Mucosa of rectum (tissue), 2 donors: Measurements from ENCODE around the gene LARGE1.

Experiments used
- H3K27ac ChIP-seq, 2 donors: one replicate each; pipeline ENCODE4 v1.7.0; 2013; ENCODE audit warnings: inconsistent platforms in 2 of 2, low read depth in 2 of 2, low read length in 2 of 2
- H3K27me3 ChIP-seq, 2 donors: one replicate each; pipeline ENCODE4 v1.7.0; 2013; ENCODE audit warnings: low read length in 2 of 2; ENCODE audit not compliant: control insufficient read depth in 2 of 2, insufficient read depth in 2 of 2
- H3K36me3 ChIP-seq, 2 donors: one replicate each; pipeline ENCODE4 v1.7.0; 2013; ENCODE audit warnings: low read length in 2 of 2; ENCODE audit not compliant: control insufficient read depth in 2 of 2, insufficient read depth in 2 of 2
- H3K4me1 ChIP-seq, 2 donors: one replicate each; pipeline ENCODE4 v1.7.0; 2013; ENCODE audit warnings: low read length in 2 of 2, mild to moderate bottlenecking in 1 of 2; ENCODE audit not compliant: control insufficient read depth in 2 of 2, insufficient read depth in 2 of 2
- H3K4me3 ChIP-seq, 2 donors: one replicate each; pipeline ENCODE4 v1.7.0; 2013; ENCODE audit warnings: low read length in 2 of 2
- H3K9ac ChIP-seq, 2 donors: one replicate each; pipeline ENCODE4 v1.7.0; 2013; ENCODE audit warnings: low read length in 2 of 2, low read depth in 1 of 2, mild to moderate bottlenecking in 1 of 2
- H3K9me3 ChIP-seq, 2 donors: one replicate each; pipeline ENCODE4 v1.7.0; 2013; ENCODE audit warnings: low read length in 2 of 2; ENCODE audit not compliant: control insufficient read depth in 2 of 2
- donor health status: healthy.
- donor health status: Normal muscosa, but diverticular disease.

LARGE1 gene

DNA sequence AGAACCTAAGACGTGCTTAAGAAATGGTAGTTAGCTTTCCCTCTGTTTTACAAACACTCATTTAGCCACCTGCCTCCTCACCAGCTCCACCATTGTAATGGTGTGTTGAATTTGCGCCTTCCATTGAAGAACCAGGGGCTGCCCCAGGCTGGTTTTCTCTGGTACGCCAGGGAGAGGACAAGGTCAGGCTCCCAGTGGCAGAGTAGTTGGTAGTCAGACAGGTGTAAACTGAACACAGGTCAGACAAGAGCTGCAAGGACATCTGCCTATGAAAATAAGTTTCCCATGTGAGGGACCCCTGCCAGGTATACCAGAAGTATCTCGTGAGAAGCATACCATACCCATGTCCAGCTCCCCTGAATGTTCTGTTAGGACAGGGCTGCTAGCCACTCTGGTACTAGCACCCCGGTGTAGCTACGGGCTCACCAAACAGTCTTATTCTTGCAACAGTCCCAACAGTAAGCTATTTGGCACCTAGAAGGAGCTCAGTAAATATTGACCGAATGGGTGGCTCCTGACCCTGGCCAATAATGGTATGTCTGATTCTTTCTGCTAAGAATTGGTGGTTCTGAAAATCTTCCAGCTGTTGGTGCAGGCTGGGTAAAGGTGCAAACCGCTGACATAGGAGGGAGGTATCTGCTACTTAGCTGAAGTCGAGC is 359.0 kb downstream of the LARGE1 start:
- no peak overlapping the region for H3K27ac ChIP-seq
- no peak overlapping the region for H3K9ac ChIP-seq

GRCh38 chr22:33557836-33558235 is 362.4 kb downstream of the LARGE1 start:
- H3K27ac ChIP-seq = no peak overlapping the region
- H3K9me3 ChIP-seq = no peaks in the 10 kb centered on the region
- H3K36me3 ChIP-seq = no peaks in the 10 kb centered on the region
- H3K4me3 ChIP-seq = no peak overlapping the region
- H3K27me3 ChIP-seq = no peaks in the 10 kb centered on the region
- H3K4me1 ChIP-seq = peaks cover 0 to 4% of the 10 kb centered on the region in 2 donors
- H3K9ac ChIP-seq = no peak overlapping the region

More for the DNA sequence above, 359.0 kb downstream of the LARGE1 start:
- no peaks in the 10 kb centered on the region for H3K9me3 ChIP-seq
- no peaks in the 10 kb centered on the region for H3K36me3 ChIP-seq
- peaks cover 4 to 6% of the 10 kb centered on the region in 2 donors for H3K4me1 ChIP-seq
- no peak overlapping the region for H3K4me3 ChIP-seq
- no peaks in the 10 kb centered on the region for H3K27me3 ChIP-seq

GRCh38 chr22:33555814-33556522 is 364.3 kb downstream of the LARGE1 start:
- no peaks in the 10 kb centered on the region for H3K9me3 ChIP-seq
- H3K36me3 ChIP-seq = no peaks in the 10 kb centered on the region
- no peak overlapping the region for H3K4me3 ChIP-seq
- H3K4me1 ChIP-seq = no peaks in the 10 kb centered on the region
- no peak overlapping the region for H3K9ac ChIP-seq
- H3K27me3 ChIP-seq = no peaks in the 10 kb centered on the region
- H3K27ac ChIP-seq = no peak overlapping the region

DNA sequence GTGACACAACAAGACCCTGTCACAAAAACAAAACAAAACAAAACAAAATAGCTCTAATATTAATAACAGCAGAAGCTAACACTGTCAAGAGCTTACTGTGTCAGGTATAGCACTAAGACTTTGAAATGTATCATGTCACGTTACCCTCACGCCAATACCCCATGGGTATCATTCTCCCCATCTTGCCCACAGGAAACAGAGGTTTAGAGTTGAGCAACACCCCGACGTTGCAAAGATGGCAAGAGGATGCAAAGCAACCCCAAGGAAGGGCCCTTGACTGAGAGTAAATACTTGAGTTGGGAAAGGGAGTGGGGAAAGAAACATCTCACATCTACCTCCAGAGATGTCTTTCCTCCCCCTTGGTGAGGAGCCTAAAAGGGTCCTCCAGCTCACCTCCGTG is 366.8 kb downstream of the LARGE1 start:
- Histone ChIP-seq H3K27ac (no peak overlapping the region), H3K4me3 (no peak overlapping the region), H3K27me3 (no peaks in the 10 kb centered on the region), H3K36me3 (peaks cover 0 to 4% of the 10 kb centered on the region in 2 donors), H3K9me3 (no peaks in the 10 kb centered on the region), H3K9ac (no peak overlapping the region), H3K4me1 (no peaks in the 10 kb centered on the region)

- Histone ChIP-seq H3K4me3 (no peak overlapping the region), H3K4me1 (peaks cover 6 to 10% of the 10 kb centered on the region in 2 donors), H3K36me3 (peaks cover 0 to 4% of the 10 kb centered on the region in 2 donors), H3K27me3 (no peaks in the 10 kb centered on the region), H3K27ac (no peak overlapping the region), H3K9ac (no peak overlapping the region), H3K9me3 (no peaks in the 10 kb centered on the region)
Measured at GRCh38 chr22:33544707-33545106, 375.6 kb downstream of the LARGE1 start.

- no peaks in the 10 kb centered on the region for H3K9me3 ChIP-seq
- no peaks in the 10 kb centered on the region for H3K27me3 ChIP-seq
- no peak overlapping the region for H3K27ac ChIP-seq
- no peak overlapping the region for H3K4me3 ChIP-seq
- peaks cover 6 to 10% of the 10 kb centered on the region in 2 donors for H3K4me1 ChIP-seq
- no peak overlapping the region for H3K9ac ChIP-seq
- no peaks in the 10 kb centered on the region for H3K36me3 ChIP-seq
Measured at GRCh38 chr22:33542722-33543121, 377.6 kb downstream of the LARGE1 start.

DNA sequence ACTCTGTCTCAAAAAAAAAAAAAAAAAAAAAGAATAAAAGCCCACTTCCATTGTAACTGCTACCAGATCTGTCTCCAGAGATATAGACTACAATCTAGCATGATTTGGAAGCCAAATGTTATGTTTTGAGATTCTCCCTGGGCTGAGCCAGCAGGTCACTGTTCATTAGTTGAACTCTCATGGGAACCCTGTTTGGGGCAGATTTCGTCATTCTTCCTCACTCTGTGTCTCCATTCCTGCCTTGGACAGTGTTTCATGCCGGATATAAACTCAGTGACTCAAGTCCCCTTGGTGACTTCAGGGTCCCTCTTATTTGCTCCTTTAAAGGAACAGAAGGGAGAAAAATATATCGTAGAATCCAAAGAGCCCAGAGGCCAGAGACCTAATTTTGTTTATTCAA is 378.1 kb downstream of the LARGE1 start:
- peaks cover 6 to 10% of the 10 kb centered on the region in 2 donors for H3K4me1 ChIP-seq
- H3K36me3 ChIP-seq = no peaks in the 10 kb centered on the region
- no peak overlapping the region for H3K9ac ChIP-seq
- no peak overlapping the region for H3K27ac ChIP-seq
- H3K27me3 ChIP-seq = no peaks in the 10 kb centered on the region
- no peak overlapping the region for H3K4me3 ChIP-seq
- H3K9me3 ChIP-seq = no peaks in the 10 kb centered on the region

- Histone ChIP-seq H3K4me3 (peak overlapping the region; percentile 1 to 37), H3K36me3 (no peaks in the 10 kb centered on the region), H3K9ac (peak overlapping the region in 1 of 2 donors; percentile 30), H3K4me1 (peaks cover 6 to 10% of the 10 kb centered on the region in 2 donors), H3K27ac (peak overlapping the region; percentile 64 to 72), H3K27me3 (no peaks in the 10 kb centered on the region), H3K9me3 (no peaks in the 10 kb centered on the region)
Measured at GRCh38 chr22:33539902-33540751, 380.1 kb downstream of the LARGE1 start.

- Histone ChIP-seq H3K9ac (no peak overlapping the region), H3K27me3 (no peaks in the 10 kb centered on the region), H3K36me3 (no peaks in the 10 kb centered on the region), H3K4me1 (peaks cover 6 to 10% of the 10 kb centered on the region in 2 donors), H3K4me3 (no peak overlapping the region), H3K27ac (peak overlapping the region in 1 of 2 donors; percentile 64), H3K9me3 (no peaks in the 10 kb centered on the region)
Measured at GRCh38 chr22:33539202-33539901, 380.9 kb downstream of the LARGE1 start.
